Endodermal cell (in vitro differentiated cells): ENCODE data around the gene RAB4B. TPM values are rescaled to one million over a fixed set of nuclear protein-coding genes. Genes with fewer than 3 reads are reported as not detected.
"Not testable (repeated sequence)": the region's sequence is repeated elsewhere in the genome, so short reads cannot be mapped to it uniquely, and the experiment has no call there.

Experiments used
- DNase-seq: peaks from one replicate; pipeline ENCODE4 v3.0.0-alpha.2; 2017
- H3K27ac ChIP-seq: 2 replicates; pipeline ENCODE4 v1.5.1; 2013; ENCODE audit warnings: mild to moderate bottlenecking, low read depth, low read length, moderate library complexity
- H3K27me3 ChIP-seq: 2 replicates; pipeline ENCODE4 v1.6.1; 2013; ENCODE audit warnings: mild to moderate bottlenecking, low read length, moderate library complexity; ENCODE audit not compliant: insufficient read depth, control insufficient read depth, poor library complexity, severe bottlenecking
- H3K36me3 ChIP-seq: 2 replicates; pipeline ENCODE4 v1.7.0; 2013; ENCODE audit warnings: mild to moderate bottlenecking, low read length, moderate library complexity; ENCODE audit not compliant: control insufficient read depth, insufficient read depth
- H3K4me1 ChIP-seq: one replicate; pipeline ENCODE4 v1.7.0; 2013; ENCODE audit warnings: low read length; ENCODE audit not compliant: control insufficient read depth, insufficient read depth
- H3K4me3 ChIP-seq: 2 replicates; pipeline ENCODE4 v1.5.1; 2013; ENCODE audit warnings: mild to moderate bottlenecking, low read length, moderate library complexity
- H3K9ac ChIP-seq: 2 replicates; pipeline ENCODE4 v1.6.1; 2013; ENCODE audit warnings: mild to moderate bottlenecking, low read length, moderate library complexity; ENCODE audit not compliant: poor library complexity, severe bottlenecking; ENCODE audit errors: extremely low read depth
- H3K9me3 ChIP-seq: 2 replicates; pipeline ENCODE4 v1.6.1; 2013; ENCODE audit warnings: mild to moderate bottlenecking, low read length, moderate library complexity; ENCODE audit not compliant: control insufficient read depth
- H3K27ac Mint-ChIP-seq: 2 replicates; pipeline ENCODE4 v1.8.0; 2020; ENCODE audit warnings: mixed read lengths
- H3K27me3 Mint-ChIP-seq: 2 replicates; pipeline ENCODE4 v1.8.0; 2021; ENCODE audit warnings: mild to moderate bottlenecking, mixed read lengths; ENCODE audit not compliant: insufficient read depth
- H3K36me3 Mint-ChIP-seq: 2 replicates; pipeline ENCODE4 v1.8.0; 2020; ENCODE audit warnings: low read depth, mixed read lengths
- H3K4me1 Mint-ChIP-seq: 2 replicates; pipeline ENCODE4 v1.8.0; 2020; ENCODE audit warnings: mixed read lengths
- H3K4me3 Mint-ChIP-seq: 2 replicates; pipeline ENCODE4 v1.8.0; 2020; ENCODE audit warnings: mild to moderate bottlenecking, moderate library complexity, mixed read lengths
- H3K9me3 Mint-ChIP-seq: 2 replicates; pipeline ENCODE4 v1.8.0; 2020; ENCODE audit warnings: mild to moderate bottlenecking, mixed read lengths
- CTCF ChIP-seq: fragments of 200-600 bp; sonication (generic); conservative IDR thresholded peaks from 2 replicates; pipeline ENCODE4 v1.5.0; 2021; ENCODE audit warnings: antibody characterized with exemption, mild to moderate bottlenecking
- WGBS, 2 experiments: methylation state at CpG; one replicate each; pipeline versions ENCODE4 v1.1.5 to v1.1.7; 2013; ENCODE audit warnings: missing lambda C conversion rate in 2 of 2, mixed read lengths in 1 of 2; ENCODE audit not compliant: insufficient coverage in 1 of 2, insufficient read length in 1 of 2; 5-methylcytosine and 5-hydroxymethylcytosine counted together
- total RNA-seq, 2 donors: library from RNA; stranded (reverse); fragmentation: NEBNext Ultra II Directional in 1 of 2; extraction: Animal tissue kit (Norgen Biotek cat#: 25700) in 1 of 2; gene quantifications; 2 replicates in 1 of 2; 3 replicates in 1 of 2; pipeline ENCODE4 v1.2.1, GENCODE V29; 2021

RAB4B gene
- total RNA-seq, 2 donors from 2014 or later = 29.2 to 34.1 TPM

- Mint-ChIP-seq H3K4me3 (no peak overlapping the region), H3K36me3 (peaks cover 15% of the 10 kb centered on the region), H3K27ac (no peak overlapping the region), H3K4me1 (peaks cover 7% of the 10 kb centered on the region), H3K9me3 (no peaks in the 10 kb centered on the region), H3K27me3 (no peaks in the 10 kb centered on the region)
- Histone ChIP-seq H3K4me1 (no peaks in the 10 kb centered on the region), H3K36me3 (no peaks in the 10 kb centered on the region), H3K4me3 (no peak overlapping the region), H3K27me3 (no peaks in the 10 kb centered on the region), H3K9ac (no peak overlapping the region), H3K27ac (no peak overlapping the region), H3K9me3 (no peaks in the 10 kb centered on the region)
- no peak for DNase-seq
- TF ChIP-seq CTCF = no peak
- 94 to 95% methylated on average over 5 of the region's 5 CpGs for WGBS, 2 experiments
These were observed 2.5 kb downstream of the RAB4B start for GRCh38 chr19:40780582-40780981.

GRCh38 chr19:40781140-40781539 lies 3.1 kb downstream of the RAB4B start:
- Mint-ChIP-seq H3K36me3 (peaks cover 15% of the 10 kb centered on the region), H3K9me3 (no peaks in the 10 kb centered on the region), H3K4me1 (peaks cover 7% of the 10 kb centered on the region), H3K4me3 (no peak overlapping the region), H3K27me3 (no peaks in the 10 kb centered on the region), H3K27ac (no peak overlapping the region)
- no peaks in the 10 kb centered on the region for H3K4me1 ChIP-seq
- WGBS, 2 experiments = 94 to 95% methylated on average over 4 to 5 of the region's 7 CpGs
- H3K36me3 ChIP-seq = no peaks in the 10 kb centered on the region
- H3K27ac ChIP-seq = no peak overlapping the region
- DNase-seq = no peak
- H3K9me3 ChIP-seq = no peaks in the 10 kb centered on the region
- H3K9ac ChIP-seq = no peak overlapping the region
- no peaks in the 10 kb centered on the region for H3K27me3 ChIP-seq
- TF ChIP-seq CTCF = no peak
- no peak overlapping the region for H3K4me3 ChIP-seq

GRCh38 chr19:40783711-40784110 lies 5.7 kb downstream of the RAB4B start:
- Mint-ChIP-seq H3K4me1 (peaks cover 6% of the 10 kb centered on the region), H3K4me3 (no peak overlapping the region), H3K27me3 (no peaks in the 10 kb centered on the region), H3K36me3 (peaks cover 22% of the 10 kb centered on the region), H3K27ac (no peak overlapping the region), H3K9me3 (no peaks in the 10 kb centered on the region)
- H3K36me3 ChIP-seq = no peaks in the 10 kb centered on the region
- WGBS, 2 experiments = 98 to 100% methylated on average over 6 to 14 of the region's 14 CpGs
- no peaks in the 10 kb centered on the region for H3K9me3 ChIP-seq
- H3K27me3 ChIP-seq = no peaks in the 10 kb centered on the region
- H3K9ac ChIP-seq = no peak overlapping the region
- no peak for TF ChIP-seq CTCF
- DNase-seq = no peak
- H3K27ac ChIP-seq = no peak overlapping the region
- H3K4me1 ChIP-seq = no peaks in the 10 kb centered on the region
- H3K4me3 ChIP-seq = no peak overlapping the region

GRCh38 chr19:40784146-40784545 lies 6.1 kb downstream of the RAB4B start:
- not testable (repeated sequence) for H3K9ac ChIP-seq, H3K27me3 ChIP-seq, DNase-seq, H3K27me3 Mint-ChIP-seq, H3K4me3 ChIP-seq, H3K9me3 ChIP-seq, H3K27ac ChIP-seq, H3K9me3 Mint-ChIP-seq, H3K27ac Mint-ChIP-seq, H3K4me1 Mint-ChIP-seq, H3K4me3 Mint-ChIP-seq, H3K4me1 ChIP-seq, H3K36me3 ChIP-seq
- H3K36me3 Mint-ChIP-seq = peaks cover 22% of the 10 kb centered on the region
- 91% methylated on average over 2 of the region's 2 CpGs; no CpG with 5 or more reads in 1 of the 2 experiments for WGBS, 2 experiments
